Upper lobe of right lung (tissue), 1 donor: ENCODE data around the gene NF1. TPM values are rescaled to one million over a fixed set of nuclear protein-coding genes. Genes with fewer than 3 reads are reported as not detected.

Experiments
- ATAC-seq: fragments of 200-7000 bp; cut with Tn5 transposase; one replicate; pipeline ENCODE4 v1.9.1; 2020; ENCODE audit warnings: mild to moderate bottlenecking, moderate library complexity
- DNase-seq: peaks from one replicate; pipeline ENCODE4 v3.0.0-alpha.2; 2020
- H3K27ac ChIP-seq: fragments of 200-600 bp; one replicate; pipeline ENCODE4 v1.8.0; 2022
- H3K27me3 ChIP-seq: fragments of 200-600 bp; one replicate; pipeline ENCODE4 v1.8.0; 2022; ENCODE audit warnings: mild to moderate bottlenecking
- H3K36me3 ChIP-seq: fragments of 200-600 bp; one replicate; pipeline ENCODE4 v1.8.0; 2022
- H3K4me1 ChIP-seq: fragments of 200-600 bp; one replicate; pipeline ENCODE4 v1.8.0; 2022
- H3K4me3 ChIP-seq: fragments of 200-600 bp; one replicate; pipeline ENCODE4 v1.8.0; 2022; ENCODE audit warnings: mild to moderate bottlenecking
- H3K9me3 ChIP-seq: fragments of 200-600 bp; one replicate; pipeline ENCODE4 v1.8.0; 2022
- intact Hi-C: fragments of 100-400 bp; cut with DNase I; formaldehyde crosslinking; loops from one replicate; pipeline ENCODE4 v1.11.0; 2022
- total RNA-seq: library from RNA; stranded (reverse); fragmentation: NEBNext Ultra II Directional; extraction: Animal tissue kit (Norgen Biotek cat#: 25700); gene quantifications from one replicate; pipeline ENCODE4 v1.2.1, GENCODE V29; 2021
- TF ChIP-seq, protein P1 (sequence below): fragments of 200-600 bp; IDR thresholded peaks from one replicate; pipeline ENCODE4 v1.8.0; 2022; ENCODE audit warnings: antibody characterized with exemption
- donor health status: DM: no; HTN: yes; CAD: no; lungs with severe emphysema.

Gene NF1
- total RNA-seq, 1 donor from 2014 or later, result 61.6 TPM

DNA sequence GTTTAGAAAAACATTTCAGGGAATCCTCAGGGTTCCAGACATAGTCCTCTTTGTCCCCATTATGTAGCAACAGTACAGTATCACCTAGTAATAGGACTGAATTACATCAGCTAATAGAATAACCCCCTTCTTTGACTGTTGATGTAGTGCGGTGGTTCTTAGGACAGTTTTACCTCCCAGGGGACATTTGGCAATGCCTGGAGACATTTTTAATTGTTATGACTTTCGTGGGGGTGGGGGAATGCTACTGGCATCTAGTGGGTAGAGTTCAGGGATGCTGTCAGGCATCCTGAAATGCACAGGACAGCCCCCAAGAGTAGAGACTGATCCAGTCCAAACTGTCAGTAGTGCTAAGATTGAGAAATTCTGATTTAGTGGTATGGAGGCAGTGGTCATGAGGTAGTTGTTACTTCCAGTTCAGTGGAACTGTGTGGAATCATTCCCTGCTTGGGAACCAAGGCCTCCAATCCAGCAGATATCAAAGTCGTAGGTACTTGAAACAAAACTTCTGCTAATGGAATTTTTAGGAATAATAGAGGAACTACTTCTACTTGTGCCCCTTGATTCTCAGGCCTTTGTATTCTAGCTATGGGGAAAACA lies 20.3 kb downstream of the NF1 start:
- TF ChIP-seq, protein P1, sequence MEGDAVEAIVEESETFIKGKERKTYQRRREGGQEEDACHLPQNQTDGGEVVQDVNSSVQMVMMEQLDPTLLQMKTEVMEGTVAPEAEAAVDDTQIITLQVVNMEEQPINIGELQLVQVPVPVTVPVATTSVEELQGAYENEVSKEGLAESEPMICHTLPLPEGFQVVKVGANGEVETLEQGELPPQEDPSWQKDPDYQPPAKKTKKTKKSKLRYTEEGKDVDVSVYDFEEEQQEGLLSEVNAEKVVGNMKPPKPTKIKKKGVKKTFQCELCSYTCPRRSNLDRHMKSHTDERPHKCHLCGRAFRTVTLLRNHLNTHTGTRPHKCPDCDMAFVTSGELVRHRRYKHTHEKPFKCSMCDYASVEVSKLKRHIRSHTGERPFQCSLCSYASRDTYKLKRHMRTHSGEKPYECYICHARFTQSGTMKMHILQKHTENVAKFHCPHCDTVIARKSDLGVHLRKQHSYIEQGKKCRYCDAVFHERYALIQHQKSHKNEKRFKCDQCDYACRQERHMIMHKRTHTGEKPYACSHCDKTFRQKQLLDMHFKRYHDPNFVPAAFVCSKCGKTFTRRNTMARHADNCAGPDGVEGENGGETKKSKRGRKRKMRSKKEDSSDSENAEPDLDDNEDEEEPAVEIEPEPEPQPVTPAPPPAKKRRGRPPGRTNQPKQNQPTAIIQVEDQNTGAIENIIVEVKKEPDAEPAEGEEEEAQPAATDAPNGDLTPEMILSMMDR, result no peak
- intact Hi-C loops, result no loop called here
- H3K4me1 ChIP-seq, result peaks cover 3% of the 10 kb centered on the region
- H3K27me3 ChIP-seq, result no peaks in the 10 kb centered on the region
- DNase-seq, result no peak
- H3K4me3 ChIP-seq, result no peak overlapping the region
- no peaks in the 10 kb centered on the region for H3K9me3 ChIP-seq
- no peak overlapping the region for H3K27ac ChIP-seq
- no peaks in the 10 kb centered on the region for H3K36me3 ChIP-seq
- ATAC-seq, result no peak

DNA sequence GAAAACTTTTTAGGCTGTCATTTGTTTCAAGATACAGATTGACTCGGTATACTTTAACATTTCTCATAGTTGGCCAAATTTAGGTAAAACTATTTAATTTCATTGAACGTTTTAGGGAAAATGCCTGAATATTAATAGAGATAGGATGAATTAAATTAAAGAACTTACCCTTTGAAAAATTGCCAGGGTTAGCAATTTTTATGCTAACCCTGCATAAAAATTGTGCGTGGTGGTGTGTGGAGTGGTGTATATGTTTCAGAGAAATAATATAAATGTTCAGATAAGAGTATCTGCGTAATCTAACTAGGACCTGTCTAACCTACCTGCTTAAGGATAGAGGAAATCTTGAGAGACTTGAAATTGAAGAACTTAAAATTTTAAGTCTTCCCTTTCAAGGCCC lies 21.4 kb downstream of the NF1 start:
- intact Hi-C loops, result no loop called here
- no peaks in the 10 kb centered on the region for H3K9me3 ChIP-seq
- H3K27me3 ChIP-seq, result no peaks in the 10 kb centered on the region
- ATAC-seq (no peak), DNase-seq (no peak)
- H3K4me3 ChIP-seq, result no peak overlapping the region
- H3K27ac ChIP-seq, result no peak overlapping the region
- no peaks in the 10 kb centered on the region for H3K36me3 ChIP-seq
- peaks cover 2% of the 10 kb centered on the region for H3K4me1 ChIP-seq
- TF ChIP-seq, protein P1, result no peak

DNA sequence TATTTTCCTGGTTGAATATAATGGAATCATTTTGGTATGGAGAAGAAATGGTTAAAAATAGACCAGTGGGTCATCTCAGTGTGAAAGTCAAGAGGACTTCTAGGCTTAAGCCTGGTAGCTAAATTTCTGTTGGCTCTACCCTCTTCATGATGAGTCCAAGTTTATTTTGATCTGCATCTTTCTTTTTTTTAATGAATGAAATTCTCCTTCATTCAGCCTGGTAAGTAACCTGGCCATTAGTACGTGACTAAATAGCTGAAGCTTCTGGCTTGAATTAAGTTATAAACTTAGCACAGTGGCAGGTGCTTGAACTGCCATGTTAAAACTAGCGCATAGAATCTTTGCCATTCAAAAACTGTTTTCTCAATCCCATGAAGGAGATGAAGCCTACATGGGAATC lies 28.0 kb downstream of the NF1 start:
- DNase-seq (no peak), ATAC-seq (no peak)
- Histone ChIP-seq H3K36me3 (no peaks in the 10 kb centered on the region), H3K9me3 (no peaks in the 10 kb centered on the region), H3K27me3 (no peaks in the 10 kb centered on the region), H3K4me3 (no peak overlapping the region), H3K4me1 (no peaks in the 10 kb centered on the region), H3K27ac (no peak overlapping the region)
- intact Hi-C loops, result no loop called here
- TF ChIP-seq, protein P1, result no peak

DNA sequence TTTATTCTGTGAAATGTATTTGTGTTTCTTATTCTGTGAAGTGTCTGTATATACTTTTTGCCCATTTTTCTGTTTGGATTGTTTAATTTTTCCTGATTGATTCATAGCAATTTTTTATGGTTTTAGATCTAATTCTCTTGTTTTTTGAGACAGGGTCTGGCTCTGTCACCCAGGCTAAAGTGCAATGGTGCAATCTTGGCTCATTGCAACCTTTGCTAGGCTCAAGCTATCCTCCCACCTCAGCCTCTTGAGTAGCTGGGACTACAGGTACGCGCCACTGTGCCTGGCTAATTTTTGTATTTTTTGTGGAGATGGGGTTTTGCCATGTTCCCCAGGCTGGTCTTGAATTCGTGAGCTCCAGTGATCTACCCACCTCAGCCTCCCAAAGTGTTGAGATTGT lies 31.5 kb downstream of the NF1 start:
- Histone ChIP-seq H3K9me3 (no peaks in the 10 kb centered on the region), H3K4me3 (no peak overlapping the region), H3K27me3 (no peaks in the 10 kb centered on the region), H3K4me1 (no peaks in the 10 kb centered on the region), H3K36me3 (no peaks in the 10 kb centered on the region), H3K27ac (no peak overlapping the region)
- intact Hi-C loops, result no loop called here
- no peak for ATAC-seq
- TF ChIP-seq, protein P1, result no peak
- no peak for DNase-seq

DNA sequence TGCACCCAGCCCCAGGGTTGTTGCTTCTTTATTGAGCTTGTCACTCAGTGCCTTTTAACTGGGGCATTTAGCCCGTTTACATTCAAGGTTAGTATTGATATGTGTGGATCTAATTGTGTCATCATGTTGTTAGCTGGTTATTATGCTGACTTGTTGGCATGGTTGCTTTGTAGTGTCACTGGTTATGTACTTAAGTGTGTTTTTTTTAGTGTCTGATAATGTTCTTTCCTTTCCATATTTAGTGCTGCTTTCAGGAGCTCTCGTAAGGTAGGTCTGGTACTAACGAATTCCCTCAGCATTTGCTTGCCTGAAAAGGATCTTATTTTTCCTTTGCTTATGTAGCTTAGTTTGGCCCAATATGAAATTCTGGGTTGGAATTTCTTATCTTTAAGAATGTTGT lies 33.5 kb downstream of the NF1 start:
- TF ChIP-seq, protein P1, result no peak
- Histone ChIP-seq H3K36me3 (no peaks in the 10 kb centered on the region), H3K9me3 (no peaks in the 10 kb centered on the region), H3K27me3 (no peaks in the 10 kb centered on the region), H3K4me1 (no peaks in the 10 kb centered on the region), H3K4me3 (no peak overlapping the region), H3K27ac (no peak overlapping the region)
- ATAC-seq (no peak), DNase-seq (no peak)
- intact Hi-C loops, result no loop called here
